Stomach (tissue), 4 donors: Measurements from ENCODE around the gene ZSWIM5.

Source experiments
- POLR2A ChIP-seq, 4 donors: fragments of 450-650 bp; IDR thresholded peaks; one replicate each; pipeline ENCODE4 v1.6.1; 2016; ENCODE audit warnings: antibody characterized with exemption in 4 of 4, control low read depth in 2 of 4, mild to moderate bottlenecking in 1 of 4, moderate library complexity in 1 of 4
- POLR2AphosphoS5 ChIP-seq, 3 donors: sonication (generic); formaldehyde crosslinking; IDR thresholded peaks; one replicate each; pipeline ENCODE4 v1.6.1; 2016; ENCODE audit warnings: antibody characterized with exemption in 3 of 3
- TF ChIP-seq, protein P1 (sequence below), 7 experiments: fragments of 450-650 bp in 4 of 7; fragments of 200-600 bp in 3 of 7; sonication (generic) in 3 of 7; IDR thresholded peaks; one replicate each; pipeline ENCODE4 v1.5.1; 2016 to 2019; ENCODE audit warnings: antibody characterized with exemption in 7 of 7, control low read depth in 2 of 7, mild to moderate bottlenecking in 1 of 7

GRCh38 chr1:45051005-45051772, 155.2 kb downstream of the ZSWIM5 start:
- no peak for TF ChIP-seq POLR2AphosphoS5 (IDR thresholded peaks at IDR 0.05)
- TF ChIP-seq, protein P1, sequence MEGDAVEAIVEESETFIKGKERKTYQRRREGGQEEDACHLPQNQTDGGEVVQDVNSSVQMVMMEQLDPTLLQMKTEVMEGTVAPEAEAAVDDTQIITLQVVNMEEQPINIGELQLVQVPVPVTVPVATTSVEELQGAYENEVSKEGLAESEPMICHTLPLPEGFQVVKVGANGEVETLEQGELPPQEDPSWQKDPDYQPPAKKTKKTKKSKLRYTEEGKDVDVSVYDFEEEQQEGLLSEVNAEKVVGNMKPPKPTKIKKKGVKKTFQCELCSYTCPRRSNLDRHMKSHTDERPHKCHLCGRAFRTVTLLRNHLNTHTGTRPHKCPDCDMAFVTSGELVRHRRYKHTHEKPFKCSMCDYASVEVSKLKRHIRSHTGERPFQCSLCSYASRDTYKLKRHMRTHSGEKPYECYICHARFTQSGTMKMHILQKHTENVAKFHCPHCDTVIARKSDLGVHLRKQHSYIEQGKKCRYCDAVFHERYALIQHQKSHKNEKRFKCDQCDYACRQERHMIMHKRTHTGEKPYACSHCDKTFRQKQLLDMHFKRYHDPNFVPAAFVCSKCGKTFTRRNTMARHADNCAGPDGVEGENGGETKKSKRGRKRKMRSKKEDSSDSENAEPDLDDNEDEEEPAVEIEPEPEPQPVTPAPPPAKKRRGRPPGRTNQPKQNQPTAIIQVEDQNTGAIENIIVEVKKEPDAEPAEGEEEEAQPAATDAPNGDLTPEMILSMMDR (IDR thresholded peaks at IDR 0.05) = no peak
- TF ChIP-seq POLR2A (IDR thresholded peaks at IDR 0.05) = no peak
